Esophagus mucosa (tissue), 1 donor: Measurements from ENCODE around the gene HIGD2A. TPM values are rescaled to one million over a fixed set of nuclear protein-coding genes. Genes with fewer than 3 reads are reported as not detected.

Experiments
- ATAC-seq: fragments of 200-7000 bp; cut with Tn5 transposase; one replicate; pipeline ENCODE4 v1.9.1; 2020
- total RNA-seq: library from RNA; stranded (reverse); gene quantifications from one replicate; pipeline ENCODE4 v1.2.4, GENCODE V29; 2023
- donor health status: DM: yes; HTN: yes; CAD: no.

Gene HIGD2A
- total RNA-seq, 1 donor from 2014 or later = 101 TPM

DNA sequence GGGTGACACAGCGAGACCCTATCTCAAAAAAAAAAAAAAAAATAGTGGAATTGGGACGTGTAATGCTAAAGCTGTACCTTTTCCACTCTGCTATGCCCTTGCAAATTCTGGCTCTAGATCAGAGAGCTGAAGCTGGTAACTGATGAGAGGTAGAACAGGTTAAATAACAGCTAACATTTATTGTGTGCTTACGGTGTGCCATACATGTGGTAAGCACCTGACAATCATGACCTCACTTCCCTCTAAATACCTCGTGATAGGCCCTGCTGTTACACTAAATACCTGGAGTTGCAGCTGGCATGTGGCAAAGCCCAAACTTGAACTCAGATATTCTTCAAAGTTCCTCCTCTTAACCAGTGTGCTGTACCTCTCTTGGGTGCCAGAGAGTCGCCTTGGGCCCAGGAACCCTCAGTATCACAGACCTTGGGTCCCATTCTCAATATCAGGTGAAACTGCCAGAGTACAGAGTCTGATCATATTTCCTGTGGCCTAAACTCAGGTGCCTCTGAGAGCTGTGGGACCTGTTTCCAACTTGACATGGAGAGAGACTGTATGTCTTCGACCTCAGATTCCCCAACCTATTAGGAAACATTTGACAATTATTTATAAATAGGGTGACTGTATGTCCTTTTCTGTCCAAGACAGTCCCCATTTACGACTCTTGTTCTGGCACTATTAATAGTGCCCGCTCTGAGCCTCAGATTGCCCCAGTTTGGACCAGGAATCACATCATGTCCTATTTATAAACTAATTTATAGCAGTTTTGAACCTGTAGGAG lies 18.4 kb upstream of the HIGD2A start:
- no peak for ATAC-seq

DNA sequence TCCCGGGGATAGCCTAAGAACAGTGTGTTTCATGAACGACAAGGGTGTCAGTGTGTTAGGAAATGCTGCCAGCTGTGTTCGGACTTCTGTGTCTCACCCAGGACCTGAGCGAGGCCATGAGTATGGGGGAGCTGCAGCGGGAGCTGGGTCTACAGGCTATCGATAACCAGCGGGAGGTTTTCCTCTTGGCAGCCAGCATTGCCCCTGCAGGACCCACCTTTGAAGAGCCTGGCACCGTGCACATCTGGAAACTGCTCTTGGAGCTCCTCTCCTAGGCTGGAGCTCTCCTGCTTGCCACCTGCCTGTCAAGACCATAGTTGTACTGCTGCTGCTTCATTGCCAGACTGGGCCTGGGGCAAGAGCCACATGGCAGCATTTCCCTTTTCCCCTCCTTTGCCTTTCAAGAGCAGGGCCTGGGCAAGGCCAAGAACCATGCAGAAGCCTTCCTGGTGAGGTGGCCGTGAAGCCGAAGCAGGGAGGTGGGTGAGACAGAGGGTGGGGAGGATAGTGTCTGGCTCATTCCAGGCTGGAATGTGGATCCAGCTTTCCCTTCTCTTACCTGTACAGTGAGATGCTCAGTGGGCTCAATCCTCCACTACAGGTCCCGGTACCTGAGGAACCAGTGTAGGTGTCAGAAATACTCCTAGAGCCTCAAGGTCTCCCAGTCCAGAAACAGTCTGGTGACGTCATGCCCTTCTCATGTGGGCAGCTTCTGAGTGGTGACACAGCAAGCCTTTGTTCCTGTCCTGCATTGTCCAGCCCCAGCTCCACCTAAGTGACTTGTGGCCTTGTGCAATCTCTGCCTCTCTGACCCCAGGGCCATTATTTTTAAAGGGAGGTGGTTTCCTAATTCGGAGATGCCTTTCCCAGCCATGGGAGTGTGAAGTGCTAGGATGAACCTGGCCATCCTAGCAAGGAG lies 16.7 kb upstream of the HIGD2A start:
- peak; percentile 69 for ATAC-seq

DNA sequence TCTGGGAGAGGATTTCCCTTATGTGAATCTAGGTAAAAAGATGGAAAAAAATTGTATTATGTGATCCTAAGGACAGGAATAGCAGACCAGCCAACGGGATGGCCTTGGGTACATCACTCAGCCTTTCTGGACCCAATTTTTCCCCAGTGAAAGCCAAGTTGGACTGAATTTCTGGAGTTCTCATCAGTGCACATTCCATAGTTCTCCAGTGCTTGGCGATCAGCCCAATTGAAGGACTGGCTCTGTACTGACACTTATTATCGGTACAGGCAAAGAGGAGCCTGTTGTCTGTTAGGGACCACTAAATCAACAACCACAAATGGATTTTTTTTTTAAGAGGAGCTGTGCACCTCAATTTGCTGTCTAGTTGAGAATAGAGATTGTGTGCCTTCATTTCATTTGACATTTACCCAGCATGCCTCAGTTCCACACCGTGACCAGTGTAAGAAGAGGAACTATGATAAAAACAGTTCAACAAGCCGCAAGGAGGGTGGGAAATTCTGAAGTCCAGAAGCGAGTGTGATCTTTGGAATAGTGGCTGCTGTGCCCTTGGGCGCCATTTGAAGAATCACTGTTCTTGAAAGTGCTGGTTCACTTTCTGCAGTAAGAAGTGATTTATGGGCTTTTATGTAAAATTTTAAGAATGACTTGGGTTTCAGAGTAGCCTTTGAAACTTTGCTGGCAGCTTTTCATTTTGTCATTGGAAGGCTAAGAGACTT lies 15.3 kb upstream of the HIGD2A start:
- no peak for ATAC-seq

DNA sequence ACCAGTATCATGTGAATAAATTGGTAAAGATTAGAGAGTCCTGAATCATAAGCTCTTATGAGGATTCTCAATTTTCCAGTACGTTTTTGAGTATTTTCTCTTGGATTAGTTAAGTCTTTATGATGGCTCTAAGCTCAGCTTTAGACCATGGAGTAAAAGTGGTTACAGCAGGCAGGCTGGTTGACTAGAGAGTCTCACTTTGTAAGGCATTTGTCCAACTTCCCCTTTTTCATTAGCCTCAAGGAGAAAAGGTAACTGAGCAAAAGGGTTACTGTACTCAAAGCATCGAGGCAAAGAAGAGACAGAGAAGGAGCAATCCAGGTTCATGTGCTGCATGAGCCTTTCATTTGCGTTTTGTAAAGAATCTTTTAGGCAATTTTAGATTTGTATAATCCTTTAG lies 8.7 kb upstream of the HIGD2A start:
- no peak for ATAC-seq

DNA sequence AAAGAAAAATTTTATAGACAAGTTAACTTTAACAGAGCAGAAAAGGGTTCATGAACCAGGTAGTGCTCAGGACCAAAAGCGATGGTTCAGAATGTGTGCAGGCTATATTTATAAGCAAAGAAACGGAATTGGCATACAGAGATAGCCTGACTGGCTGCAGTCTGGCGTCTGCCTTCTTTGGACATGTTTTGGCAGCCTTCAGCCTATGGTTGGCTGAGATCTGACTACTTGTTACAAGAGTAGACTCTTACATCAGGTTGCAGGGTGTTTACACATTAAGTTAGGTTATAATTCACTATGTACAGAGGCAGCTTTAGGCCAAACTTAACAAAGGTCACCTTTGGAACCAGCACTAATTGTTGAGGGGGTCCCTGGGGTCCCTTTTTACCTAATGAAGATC lies 7.1 kb upstream of the HIGD2A start:
- no peak for ATAC-seq

DNA sequence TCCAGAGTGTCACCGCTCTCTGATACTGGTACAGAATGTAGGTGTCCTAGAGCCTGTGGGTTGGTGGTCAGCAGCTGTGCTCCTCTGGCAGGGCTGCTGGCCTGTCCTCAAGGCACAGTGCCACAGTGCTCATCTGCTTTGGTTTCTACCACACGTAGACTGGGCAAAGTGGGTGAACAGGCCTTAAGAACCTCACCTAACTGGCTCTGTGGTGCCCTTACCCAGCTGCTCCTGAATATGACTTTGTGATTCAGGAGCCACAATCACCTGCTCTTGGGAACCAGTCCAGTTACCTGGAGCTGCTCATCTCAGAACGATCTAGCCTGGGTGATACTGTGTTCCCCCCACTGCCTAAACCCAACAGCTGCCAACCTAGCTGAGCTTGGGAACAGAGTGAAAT lies 6.6 kb upstream of the HIGD2A start:
- peak; percentile 49 for ATAC-seq

DNA sequence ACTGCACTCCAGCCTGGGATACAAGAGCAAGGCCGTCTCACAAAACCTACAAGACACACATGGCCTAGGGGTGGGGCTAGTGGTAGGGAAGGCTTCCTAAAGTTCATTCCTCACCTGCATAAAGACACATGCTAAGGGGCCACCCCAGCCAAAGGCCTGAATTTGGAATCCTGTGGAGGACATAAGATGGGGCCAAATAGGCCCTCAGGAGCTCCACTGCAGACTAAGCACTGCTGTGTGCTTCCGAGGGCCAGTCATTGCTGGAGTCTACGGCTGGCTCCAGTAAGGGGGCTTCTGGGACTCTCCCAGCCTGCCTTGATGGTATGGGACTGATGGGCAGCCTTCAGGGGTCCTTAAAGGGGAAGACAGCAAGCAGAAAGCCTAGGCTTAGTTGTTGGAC lies 5.8 kb upstream of the HIGD2A start:
- no peak for ATAC-seq

DNA sequence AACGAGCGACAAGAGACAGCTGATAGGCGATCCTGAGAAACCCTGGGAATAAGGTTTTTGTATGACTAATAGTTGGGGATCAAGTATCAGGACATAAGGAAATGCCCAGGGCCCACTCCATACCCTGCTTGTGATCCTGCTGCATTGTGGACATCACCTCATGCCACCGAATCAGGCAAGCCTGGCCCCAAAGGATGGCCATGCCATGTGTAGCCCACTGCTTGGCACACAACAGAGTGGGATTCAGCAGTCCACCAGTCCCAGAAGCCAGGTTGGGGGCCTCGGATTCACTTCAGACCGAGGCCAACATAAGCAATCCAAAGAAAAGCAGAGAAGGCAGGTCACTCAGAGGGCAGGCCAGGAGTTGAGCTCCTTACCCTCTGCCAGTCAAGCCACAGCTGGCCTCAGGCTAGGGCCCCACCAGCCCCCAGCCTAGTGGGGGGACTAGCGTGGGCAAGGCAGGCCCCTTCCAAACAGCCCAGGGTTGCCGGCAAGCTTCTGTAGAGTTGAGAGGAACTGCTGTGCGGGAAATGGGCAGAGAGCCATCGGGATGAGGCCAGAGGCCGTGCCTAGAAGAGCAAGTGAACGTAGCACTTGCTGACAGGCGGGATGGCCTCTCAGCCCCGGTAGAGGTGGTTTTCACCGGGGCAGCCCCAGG lies 5.2 kb upstream of the HIGD2A start:
- ATAC-seq = no peak

DNA sequence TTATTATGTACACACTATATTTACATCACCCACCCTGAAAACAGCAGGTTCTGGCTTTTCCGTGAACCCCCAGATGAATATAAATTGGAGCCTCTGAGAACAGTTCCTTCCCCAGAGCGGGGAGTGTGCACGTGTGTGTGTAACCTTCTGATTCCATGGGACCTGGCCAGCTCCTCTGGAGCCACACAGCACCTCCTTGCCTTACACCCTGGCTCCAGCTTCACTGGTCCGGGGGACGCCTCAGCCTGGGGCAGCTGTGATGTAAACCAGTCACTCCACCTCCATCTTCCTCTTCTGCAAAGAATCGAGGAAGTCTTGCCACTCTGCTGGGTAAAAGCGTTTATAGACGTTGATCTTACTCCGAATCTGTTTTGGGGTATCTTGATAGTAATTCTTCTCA lies 4.6 kb upstream of the HIGD2A start:
- ATAC-seq = no peak

DNA sequence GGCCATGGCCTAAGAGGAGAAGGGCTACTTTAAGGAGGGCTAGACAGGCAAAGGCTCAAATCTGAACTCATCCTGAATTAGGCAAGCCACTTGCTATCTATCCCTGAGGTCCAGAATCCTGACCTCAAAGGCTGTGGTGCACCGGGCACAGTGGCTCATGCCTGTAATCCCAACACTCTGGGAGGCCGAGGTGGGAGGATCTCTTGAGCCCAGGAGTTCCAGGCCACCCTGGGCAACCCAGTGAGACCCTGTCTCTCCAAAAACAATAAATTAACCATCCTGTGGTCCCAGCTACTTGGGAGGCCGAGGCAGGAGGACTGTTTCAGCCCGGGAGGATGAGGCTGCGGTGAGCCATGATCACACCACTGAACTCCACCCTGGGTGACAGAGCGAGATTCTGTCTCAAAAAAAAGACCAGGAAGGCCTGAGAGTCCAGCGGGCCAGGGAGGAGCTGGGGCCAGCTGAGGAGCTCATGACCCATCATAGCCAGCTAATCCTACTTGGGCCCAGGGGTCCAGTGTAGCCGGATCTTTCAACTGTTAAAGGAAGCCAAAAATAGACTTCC lies 4.1 kb upstream of the HIGD2A start:
- no peak for ATAC-seq

DNA sequence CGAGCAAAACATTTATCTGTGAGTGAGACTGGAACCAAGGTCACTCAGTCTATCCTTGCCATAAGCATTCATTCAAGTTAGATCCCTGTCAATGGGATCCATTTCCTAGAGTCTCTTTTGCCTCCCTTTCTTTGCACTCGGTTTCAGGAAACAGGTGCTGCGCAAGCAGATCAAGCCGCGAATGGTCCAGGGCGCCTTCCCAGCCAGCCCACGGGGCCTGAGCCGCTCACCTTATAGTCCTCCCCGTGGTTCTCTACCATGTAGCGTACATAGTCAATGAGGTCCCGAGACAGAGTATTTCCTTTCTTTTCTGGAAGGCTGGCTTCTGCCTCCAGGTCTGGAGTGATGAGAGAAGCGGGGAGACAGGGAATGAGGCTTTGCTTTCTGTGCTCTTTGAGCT lies 3.6 kb upstream of the HIGD2A start:
- ATAC-seq = no peak

DNA sequence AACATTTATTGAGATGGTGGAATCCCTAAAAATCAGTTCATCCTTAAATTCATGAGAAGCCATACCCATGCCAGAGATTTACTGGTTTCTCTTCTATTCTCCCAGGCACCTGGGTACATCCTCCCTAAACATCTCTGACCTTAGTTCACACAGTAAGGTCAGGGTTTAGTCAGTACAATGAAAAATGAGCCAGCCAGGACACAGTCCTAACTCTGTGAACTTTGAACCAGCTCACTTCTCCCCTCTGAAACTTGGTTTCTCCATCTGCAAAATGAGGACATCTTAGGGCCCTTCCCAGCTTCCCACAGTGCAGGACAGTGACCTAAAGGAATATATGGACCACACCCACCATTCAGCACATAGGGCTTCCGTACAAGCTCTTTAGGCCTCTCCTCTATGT lies 2.1 kb upstream of the HIGD2A start:
- ATAC-seq = no peak

DNA sequence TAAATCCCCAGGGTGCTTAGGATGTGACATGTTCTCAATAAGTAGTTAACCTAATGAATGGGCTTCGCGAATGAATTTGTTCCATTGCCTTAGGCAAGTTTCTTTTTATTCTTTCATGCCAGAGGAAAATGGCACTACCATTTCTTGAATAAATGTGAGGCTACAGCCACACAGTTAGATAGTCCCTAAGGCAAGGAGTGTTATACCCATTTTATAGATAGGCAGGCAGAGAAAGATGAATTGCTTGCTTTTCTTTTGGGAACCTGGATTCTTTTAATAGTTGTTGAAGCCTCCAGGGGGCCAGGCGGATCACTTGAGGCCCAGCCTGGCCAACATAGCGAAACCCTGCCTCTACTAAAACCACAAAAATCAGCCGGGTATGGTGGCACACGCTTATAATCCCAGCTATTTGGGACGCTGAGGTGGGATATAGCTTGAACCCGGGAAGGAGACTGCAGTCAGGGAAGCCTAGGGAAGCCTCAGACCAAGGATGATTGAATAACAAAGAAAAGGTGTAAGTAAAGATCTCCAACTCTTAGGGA lies 1.1 kb upstream of the HIGD2A start:
- ATAC-seq = no peak

DNA sequence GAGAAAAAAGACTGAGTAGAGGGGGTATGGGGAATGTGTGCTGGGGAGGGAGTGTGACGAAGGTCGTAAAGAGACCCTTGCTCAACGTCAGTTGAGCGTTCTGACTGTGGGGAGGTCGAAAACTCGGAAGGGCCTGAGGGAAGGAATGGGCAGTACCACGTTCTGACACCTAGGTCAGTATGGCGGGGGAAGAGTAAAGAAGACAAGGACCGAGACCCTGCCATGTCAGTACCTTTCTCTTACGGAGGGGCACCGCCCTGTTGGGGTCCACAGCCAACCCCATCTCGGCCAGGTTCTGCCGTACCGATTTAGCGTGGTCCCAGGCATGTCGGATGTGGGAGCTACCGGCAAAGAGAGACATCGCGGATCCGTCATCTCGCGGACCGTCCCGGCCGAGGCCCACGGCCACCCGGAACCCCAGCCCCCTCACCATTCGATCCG lies 528 bp upstream of the HIGD2A start:
- peak; percentile 2 for ATAC-seq

DNA sequence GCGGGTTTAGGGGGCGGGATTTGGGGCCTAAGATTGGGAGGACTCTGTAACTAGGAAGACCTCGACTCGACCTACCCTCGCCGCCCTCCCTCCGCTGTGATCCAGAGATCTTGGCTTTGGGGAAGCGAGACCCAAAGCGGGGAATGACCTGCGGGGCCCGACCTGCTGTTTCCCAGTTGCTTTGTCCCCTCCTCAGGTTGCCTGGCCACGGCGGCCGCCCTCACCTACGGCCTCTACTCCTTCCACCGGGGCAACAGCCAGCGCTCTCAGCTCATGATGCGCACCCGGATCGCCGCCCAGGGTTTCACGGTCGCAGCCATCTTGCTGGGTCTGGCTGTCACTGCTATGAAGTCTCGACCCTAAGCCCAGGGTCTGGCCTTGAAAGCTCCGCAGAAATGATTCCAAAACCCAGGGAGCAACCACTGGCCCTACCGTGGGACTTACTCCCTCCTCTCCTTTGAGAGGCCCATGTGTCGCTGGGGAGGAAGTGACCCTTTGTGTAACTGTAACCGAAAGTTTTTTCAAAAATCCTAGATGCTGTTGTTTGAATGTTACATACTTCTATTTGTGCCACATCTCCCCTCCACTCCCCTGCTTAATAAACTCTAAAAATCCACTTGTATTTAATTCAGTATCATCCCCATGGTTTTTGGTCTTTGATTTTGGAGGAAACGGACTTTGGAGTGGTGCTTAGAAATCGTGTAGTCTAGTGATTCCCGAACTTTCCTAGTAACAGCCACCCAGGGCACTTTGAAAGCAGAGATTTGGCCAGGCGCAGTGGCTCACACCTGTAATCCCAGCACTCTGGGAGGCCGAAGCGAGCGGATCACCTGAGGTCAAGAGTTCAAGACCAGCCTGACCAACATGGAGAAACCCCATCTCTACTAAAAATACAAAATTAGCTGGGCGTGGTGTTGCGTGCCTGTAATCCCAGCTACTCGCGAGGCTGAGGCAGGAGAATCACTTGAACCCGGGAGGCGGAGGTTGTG lies 878 bp downstream of the HIGD2A start:
- peak; percentile 34 for ATAC-seq

DNA sequence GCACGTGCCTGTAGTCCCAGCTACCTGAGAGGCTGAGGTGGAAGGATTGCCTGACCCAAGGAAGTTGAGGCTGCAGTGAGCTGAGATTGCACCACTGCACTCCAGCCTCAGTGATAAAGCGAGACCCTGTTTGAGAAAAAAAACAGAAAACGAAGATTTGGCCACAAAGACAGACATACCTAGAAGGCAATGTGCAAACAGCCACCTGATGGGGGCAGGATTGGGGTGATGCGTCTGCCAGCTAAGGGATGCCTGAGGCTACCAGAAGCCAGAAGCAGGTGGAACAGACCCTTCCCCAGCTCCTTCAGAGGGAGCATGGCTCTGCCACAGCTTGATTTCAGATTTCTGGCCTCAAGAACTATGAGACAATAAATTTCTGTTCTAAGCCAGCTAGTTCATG lies 2.9 kb downstream of the HIGD2A start:
- no peak for ATAC-seq

DNA sequence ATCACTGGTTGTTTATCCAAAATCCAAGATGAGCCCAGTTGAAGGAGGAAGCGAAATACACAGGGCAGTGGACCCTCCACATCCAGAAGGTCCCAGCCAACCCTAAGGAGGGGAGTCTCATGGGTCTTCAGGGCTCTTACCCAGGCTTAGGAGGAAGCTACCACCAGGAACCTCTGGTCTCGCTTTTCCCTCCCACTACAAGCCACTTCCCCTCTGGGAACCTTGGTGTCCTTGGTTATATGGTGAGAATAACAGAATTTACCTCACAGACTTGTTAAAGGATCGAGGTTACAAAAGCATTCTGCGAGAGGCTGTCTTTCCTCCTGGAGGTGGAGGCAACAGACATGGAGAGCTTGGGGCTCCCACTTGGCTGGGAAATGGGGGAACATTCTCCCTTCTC lies 3.4 kb downstream of the HIGD2A start:
- no peak for ATAC-seq

DNA sequence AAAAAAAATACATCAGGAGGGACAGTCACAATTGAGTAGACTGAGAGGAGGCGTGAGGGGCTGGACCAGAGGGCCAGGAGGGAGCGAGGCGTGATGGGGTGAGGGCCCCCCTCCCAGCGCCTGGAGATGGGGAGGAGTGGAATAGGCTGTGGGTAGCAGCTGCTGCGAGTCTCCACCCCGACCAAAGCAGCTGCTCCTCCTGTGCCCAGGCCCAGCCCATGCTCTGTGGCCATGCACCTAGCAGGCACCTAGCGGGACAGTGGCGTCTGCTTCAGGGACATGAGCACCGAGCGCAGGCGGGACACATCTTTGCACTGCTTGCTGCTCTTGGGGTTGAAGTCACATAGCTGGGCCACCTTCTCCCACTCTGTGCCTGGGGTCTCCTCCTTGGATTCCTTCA lies 4.0 kb downstream of the HIGD2A start:
- no peak for ATAC-seq

DNA sequence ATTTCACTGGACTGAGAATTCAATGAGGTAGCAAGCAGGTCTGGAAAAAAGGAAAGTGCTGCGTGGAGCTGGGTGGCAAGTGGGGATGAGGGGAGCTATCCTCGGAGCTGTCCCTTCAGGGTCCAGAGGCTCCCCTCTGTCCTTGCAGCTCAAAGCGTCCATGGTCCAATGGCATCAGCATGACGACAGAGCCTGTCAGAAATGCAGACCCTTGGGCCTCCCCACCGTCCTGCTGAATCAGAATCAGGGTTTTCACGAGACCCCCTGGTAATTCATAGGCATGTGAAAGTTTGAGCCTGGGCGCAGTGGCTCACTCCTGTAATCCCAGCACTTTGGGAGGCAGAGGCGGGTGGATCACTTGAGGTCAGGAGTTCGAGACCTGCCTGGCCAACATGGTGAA lies 5.5 kb downstream of the HIGD2A start:
- ATAC-seq = no peak

DNA sequence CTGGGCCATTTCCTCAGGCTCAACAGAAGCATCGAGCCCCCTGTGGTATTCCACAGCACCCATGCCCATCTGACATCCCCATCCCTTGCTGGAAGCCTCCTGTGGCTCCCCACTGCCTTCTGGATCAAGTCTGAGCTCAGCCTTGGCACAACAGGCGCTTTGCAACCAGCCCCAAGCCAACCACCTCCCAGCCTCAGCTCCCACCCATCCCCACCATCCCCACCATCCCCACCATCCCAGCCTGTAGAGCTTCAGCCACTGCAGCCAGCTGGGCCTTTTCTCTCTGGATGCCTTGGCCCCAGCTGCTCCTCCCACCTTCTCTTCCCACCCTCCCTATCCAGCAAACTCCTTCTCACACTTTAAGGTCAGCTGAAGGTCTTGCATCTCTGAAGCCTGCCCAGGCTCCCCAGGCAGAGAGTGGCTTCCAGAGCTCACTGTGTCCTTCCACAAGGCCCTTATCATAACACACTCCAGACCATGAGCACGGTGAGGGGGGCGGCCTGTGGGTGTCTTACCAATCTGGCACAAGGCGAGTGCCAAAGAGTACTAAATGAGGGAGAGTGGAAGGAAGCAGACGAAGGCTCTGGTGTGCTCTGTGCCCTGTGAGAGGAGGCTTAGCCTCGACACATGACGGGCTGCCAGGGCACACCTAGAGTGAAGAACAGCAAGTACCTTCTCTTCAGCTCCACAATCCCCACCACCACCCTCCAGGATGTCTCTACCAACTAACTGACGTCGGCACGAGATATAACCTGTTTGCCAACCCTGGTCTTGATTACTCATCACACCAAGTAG lies 6.5 kb downstream of the HIGD2A start:
- no peak for ATAC-seq
